ENCODE data around the gene MAGEA9B.
"Not testable (repeated sequence)": the region's sequence is repeated elsewhere in the genome, so short reads cannot be mapped to it uniquely, and the experiment has no call there.

DNA sequence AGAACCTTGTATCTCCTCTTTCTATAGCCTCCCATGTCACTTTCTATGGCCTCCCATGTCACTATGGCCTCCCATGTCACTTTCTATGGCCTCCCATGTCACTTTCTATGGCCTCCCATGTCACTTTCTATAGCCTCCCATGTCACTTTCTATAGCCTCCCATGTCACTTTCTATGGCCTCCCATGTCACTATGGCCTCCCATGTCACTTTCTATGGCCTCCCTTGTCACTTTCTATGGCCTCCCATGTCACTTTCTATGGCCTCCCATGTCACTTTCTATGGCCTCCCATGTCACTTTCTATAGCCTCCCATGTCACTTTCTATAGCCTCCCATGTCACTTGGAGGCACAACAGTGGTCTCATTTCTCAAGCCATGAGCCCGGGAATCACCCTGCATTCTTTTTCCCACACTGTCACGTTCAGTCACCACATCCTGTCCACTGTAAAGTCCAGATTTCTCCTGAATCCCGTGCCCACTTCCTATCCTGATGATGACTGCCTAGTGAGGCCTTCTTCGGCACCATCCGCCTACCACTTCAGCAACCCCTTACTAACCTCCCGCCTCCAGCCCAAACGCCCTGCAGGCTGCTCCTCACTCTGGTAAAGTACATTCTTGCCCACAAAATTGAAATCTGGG is 18.1 kb upstream of the MAGEA9B start:
- TF ChIP-seq, protein P1, sequence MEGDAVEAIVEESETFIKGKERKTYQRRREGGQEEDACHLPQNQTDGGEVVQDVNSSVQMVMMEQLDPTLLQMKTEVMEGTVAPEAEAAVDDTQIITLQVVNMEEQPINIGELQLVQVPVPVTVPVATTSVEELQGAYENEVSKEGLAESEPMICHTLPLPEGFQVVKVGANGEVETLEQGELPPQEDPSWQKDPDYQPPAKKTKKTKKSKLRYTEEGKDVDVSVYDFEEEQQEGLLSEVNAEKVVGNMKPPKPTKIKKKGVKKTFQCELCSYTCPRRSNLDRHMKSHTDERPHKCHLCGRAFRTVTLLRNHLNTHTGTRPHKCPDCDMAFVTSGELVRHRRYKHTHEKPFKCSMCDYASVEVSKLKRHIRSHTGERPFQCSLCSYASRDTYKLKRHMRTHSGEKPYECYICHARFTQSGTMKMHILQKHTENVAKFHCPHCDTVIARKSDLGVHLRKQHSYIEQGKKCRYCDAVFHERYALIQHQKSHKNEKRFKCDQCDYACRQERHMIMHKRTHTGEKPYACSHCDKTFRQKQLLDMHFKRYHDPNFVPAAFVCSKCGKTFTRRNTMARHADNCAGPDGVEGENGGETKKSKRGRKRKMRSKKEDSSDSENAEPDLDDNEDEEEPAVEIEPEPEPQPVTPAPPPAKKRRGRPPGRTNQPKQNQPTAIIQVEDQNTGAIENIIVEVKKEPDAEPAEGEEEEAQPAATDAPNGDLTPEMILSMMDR (conservative IDR thresholded peaks at IDR 0.05; ENCODE audit: low read length) = not testable (repeated sequence)
- not testable (repeated sequence) for TF ChIP-seq EZH2phosphoT487 (IDR thresholded peaks at IDR 0.05; ENCODE audit: borderline replicate concordance)

Data from Loucy (cell line).